22Rv1 (cell line): ENCODE data around the gene PROB1.

ENCODE experiments used
- ZFX ChIP-seq: fragments of 450-650 bp; IDR thresholded peaks from 2 replicates; pipeline ENCODE4 v1.6.1; 2017; ENCODE audit warnings: antibody characterized with exemption, borderline replicate concordance
- TF ChIP-seq, protein P1 (sequence below): fragments of 450-650 bp; IDR thresholded peaks from 2 replicates; pipeline ENCODE4 v1.5.1; 2017; ENCODE audit warnings: mild to moderate bottlenecking

DNA sequence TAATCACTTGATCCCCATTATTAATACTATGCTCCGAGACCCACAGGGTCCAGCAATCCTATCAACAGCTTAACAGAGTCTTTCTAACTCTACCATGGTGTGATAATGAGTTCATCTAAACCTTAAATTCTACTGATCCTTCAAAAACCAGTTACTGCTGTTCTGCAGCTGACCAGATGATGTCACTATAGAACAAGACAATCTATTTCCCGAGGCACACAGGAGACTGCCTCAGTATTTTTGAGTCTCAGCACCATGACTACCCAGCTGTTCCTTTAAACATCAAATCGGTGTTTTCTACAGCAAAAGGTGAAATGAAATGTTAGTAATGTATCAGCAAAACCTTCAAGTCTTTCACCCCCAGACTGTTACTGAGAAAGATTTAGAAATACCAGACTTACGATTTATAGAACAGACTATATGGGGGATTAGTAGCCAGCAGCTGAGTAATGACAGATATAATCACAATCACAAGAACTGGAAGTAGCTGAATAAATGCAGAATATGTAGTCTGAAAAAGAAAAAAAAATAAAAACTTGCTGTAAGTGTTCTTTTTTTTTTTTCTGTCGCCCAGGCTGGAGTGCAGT, 27.5 kb upstream of the PROB1 start:
- TF ChIP-seq, protein P1, sequence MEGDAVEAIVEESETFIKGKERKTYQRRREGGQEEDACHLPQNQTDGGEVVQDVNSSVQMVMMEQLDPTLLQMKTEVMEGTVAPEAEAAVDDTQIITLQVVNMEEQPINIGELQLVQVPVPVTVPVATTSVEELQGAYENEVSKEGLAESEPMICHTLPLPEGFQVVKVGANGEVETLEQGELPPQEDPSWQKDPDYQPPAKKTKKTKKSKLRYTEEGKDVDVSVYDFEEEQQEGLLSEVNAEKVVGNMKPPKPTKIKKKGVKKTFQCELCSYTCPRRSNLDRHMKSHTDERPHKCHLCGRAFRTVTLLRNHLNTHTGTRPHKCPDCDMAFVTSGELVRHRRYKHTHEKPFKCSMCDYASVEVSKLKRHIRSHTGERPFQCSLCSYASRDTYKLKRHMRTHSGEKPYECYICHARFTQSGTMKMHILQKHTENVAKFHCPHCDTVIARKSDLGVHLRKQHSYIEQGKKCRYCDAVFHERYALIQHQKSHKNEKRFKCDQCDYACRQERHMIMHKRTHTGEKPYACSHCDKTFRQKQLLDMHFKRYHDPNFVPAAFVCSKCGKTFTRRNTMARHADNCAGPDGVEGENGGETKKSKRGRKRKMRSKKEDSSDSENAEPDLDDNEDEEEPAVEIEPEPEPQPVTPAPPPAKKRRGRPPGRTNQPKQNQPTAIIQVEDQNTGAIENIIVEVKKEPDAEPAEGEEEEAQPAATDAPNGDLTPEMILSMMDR = peak; percentile 84
- TF ChIP-seq ZFX = no peak
